Endodermal cell (in vitro differentiated cells): Measurements from ENCODE around the gene HIF1A. TPM values are rescaled to one million over a fixed set of nuclear protein-coding genes. Genes with fewer than 3 reads are reported as not detected.
A peak's percentile ranks its signal among the peaks of the same experiment; 100 is the strongest.

Experiments used
- DNase-seq: peaks from one replicate; pipeline ENCODE4 v3.0.0-alpha.2; 2017
- H3K27ac ChIP-seq: 2 replicates; pipeline ENCODE4 v1.5.1; 2013; ENCODE audit warnings: mild to moderate bottlenecking, low read depth, low read length, moderate library complexity
- H3K27me3 ChIP-seq: 2 replicates; pipeline ENCODE4 v1.6.1; 2013; ENCODE audit warnings: mild to moderate bottlenecking, low read length, moderate library complexity; ENCODE audit not compliant: insufficient read depth, control insufficient read depth, poor library complexity, severe bottlenecking
- H3K36me3 ChIP-seq: 2 replicates; pipeline ENCODE4 v1.7.0; 2013; ENCODE audit warnings: mild to moderate bottlenecking, low read length, moderate library complexity; ENCODE audit not compliant: control insufficient read depth, insufficient read depth
- H3K4me1 ChIP-seq: one replicate; pipeline ENCODE4 v1.7.0; 2013; ENCODE audit warnings: low read length; ENCODE audit not compliant: control insufficient read depth, insufficient read depth
- H3K4me3 ChIP-seq: 2 replicates; pipeline ENCODE4 v1.5.1; 2013; ENCODE audit warnings: mild to moderate bottlenecking, low read length, moderate library complexity
- H3K9ac ChIP-seq: 2 replicates; pipeline ENCODE4 v1.6.1; 2013; ENCODE audit warnings: mild to moderate bottlenecking, low read length, moderate library complexity; ENCODE audit not compliant: poor library complexity, severe bottlenecking; ENCODE audit errors: extremely low read depth
- H3K9me3 ChIP-seq: 2 replicates; pipeline ENCODE4 v1.6.1; 2013; ENCODE audit warnings: mild to moderate bottlenecking, low read length, moderate library complexity; ENCODE audit not compliant: control insufficient read depth
- H3K27ac Mint-ChIP-seq: 2 replicates; pipeline ENCODE4 v1.8.0; 2020; ENCODE audit warnings: mixed read lengths
- H3K27me3 Mint-ChIP-seq: 2 replicates; pipeline ENCODE4 v1.8.0; 2021; ENCODE audit warnings: mild to moderate bottlenecking, mixed read lengths; ENCODE audit not compliant: insufficient read depth
- H3K36me3 Mint-ChIP-seq: 2 replicates; pipeline ENCODE4 v1.8.0; 2020; ENCODE audit warnings: low read depth, mixed read lengths
- H3K4me1 Mint-ChIP-seq: 2 replicates; pipeline ENCODE4 v1.8.0; 2020; ENCODE audit warnings: mixed read lengths
- H3K4me3 Mint-ChIP-seq: 2 replicates; pipeline ENCODE4 v1.8.0; 2020; ENCODE audit warnings: mild to moderate bottlenecking, moderate library complexity, mixed read lengths
- H3K9me3 Mint-ChIP-seq: 2 replicates; pipeline ENCODE4 v1.8.0; 2020; ENCODE audit warnings: mild to moderate bottlenecking, mixed read lengths
- WGBS, 2 experiments: methylation state at CpG; one replicate each; pipeline versions ENCODE4 v1.1.5 to v1.1.7; 2013; ENCODE audit warnings: missing lambda C conversion rate in 2 of 2, mixed read lengths in 1 of 2; ENCODE audit not compliant: insufficient coverage in 1 of 2, insufficient read length in 1 of 2; 5-methylcytosine and 5-hydroxymethylcytosine counted together
- long read RNA-seq, 4 experiments: library from polyadenylated mRNA in 2 of 4; library from RNA in 1 of 4; library from capped mRNA in 1 of 4; stranded (forward) in 3 of 4; unstranded in 1 of 4; transcript quantifications; one replicate each; pipeline ENCODE4 v2.0.0, GENCODE V29; 2020 to 2021; ENCODE audit warnings: inconsistent platforms in 1 of 4
- polyA plus RNA-seq, 2 experiments: library from polyadenylated mRNA; stranded (reverse); fragments of 50-300 nt; gene quantifications; one replicate each; pipeline ENCODE4 v1.2.3, GENCODE V29; 2013
- total RNA-seq, 2 donors: library from RNA; stranded (reverse); fragmentation: NEBNext Ultra II Directional in 1 of 2; extraction: Animal tissue kit (Norgen Biotek cat#: 25700) in 1 of 2; gene quantifications; 2 replicates in 1 of 2; 3 replicates in 1 of 2; pipeline ENCODE4 v1.2.1, GENCODE V29; 2021
- TF ChIP-seq, protein P1 (sequence below): fragments of 200-600 bp; sonication (generic); conservative IDR thresholded peaks from 2 replicates; pipeline ENCODE4 v1.5.0; 2021; ENCODE audit warnings: antibody characterized with exemption, mild to moderate bottlenecking

Gene HIF1A
- 100 to 1,000 TPM; 201 to 227 TPM for total RNA-seq
- polyA plus RNA-seq (2013, experiment 1 of 2), result 166 TPM
- 178 TPM for polyA plus RNA-seq (2013, experiment 2 of 2)
- long read RNA-seq, experiment 1, transcript HIF1A-202 (15 exons, 3,919 nt), result major isoform, 23 of 97 reads
- long read RNA-seq, experiment 1, transcript HIF1A-203 (15 exons, 3,922 nt), result minor isoform, 5 of 97 reads
- long read RNA-seq, experiment 1, transcript HIF1A-209 (2 exons, 752 nt), result minor isoform, 6 of 97 reads
- long read RNA-seq, experiment 1, partial matches to known transcripts, result 47 of 97 reads
- long read RNA-seq, experiment 1, other reads (novel, unspliced or antisense), result 14 of 97 reads
- long read RNA-seq, experiment 2, transcript HIF1A-203 (15 exons, 3,922 nt), result minor isoform, 76 of 419 reads
- long read RNA-seq, experiment 2, transcript HIF1A-201 (14 exons, 3,555 nt), result minor isoform, 8 of 419 reads
- long read RNA-seq, experiment 2, transcript HIF1A-202 (15 exons, 3,919 nt), result major isoform, 271 of 419 reads
- long read RNA-seq, experiment 2, partial matches to known transcripts, result 46 of 419 reads
- long read RNA-seq, experiment 2, other reads (novel, unspliced or antisense), result 17 of 419 reads
- long read RNA-seq, experiment 3, transcript HIF1A-201 (14 exons, 3,555 nt), result minor isoform, 17 of 646 reads
- long read RNA-seq, experiment 3, transcript HIF1A-203 (15 exons, 3,922 nt), result minor isoform, 96 of 646 reads
- long read RNA-seq, experiment 3, transcript HIF1A-202 (15 exons, 3,919 nt), result major isoform, 315 of 646 reads
- long read RNA-seq, experiment 3, partial matches to known transcripts, result 191 of 646 reads
- long read RNA-seq, experiment 3, other reads (novel, unspliced or antisense), result 27 of 646 reads
- long read RNA-seq, experiment 4, transcript HIF1A-202 (15 exons, 3,919 nt), result major isoform, 8 of 37 reads
- long read RNA-seq, experiment 4, partial matches to known transcripts, result 22 of 37 reads
- long read RNA-seq, experiment 4, other reads (novel, unspliced or antisense), result 3 of 37 reads

DNA sequence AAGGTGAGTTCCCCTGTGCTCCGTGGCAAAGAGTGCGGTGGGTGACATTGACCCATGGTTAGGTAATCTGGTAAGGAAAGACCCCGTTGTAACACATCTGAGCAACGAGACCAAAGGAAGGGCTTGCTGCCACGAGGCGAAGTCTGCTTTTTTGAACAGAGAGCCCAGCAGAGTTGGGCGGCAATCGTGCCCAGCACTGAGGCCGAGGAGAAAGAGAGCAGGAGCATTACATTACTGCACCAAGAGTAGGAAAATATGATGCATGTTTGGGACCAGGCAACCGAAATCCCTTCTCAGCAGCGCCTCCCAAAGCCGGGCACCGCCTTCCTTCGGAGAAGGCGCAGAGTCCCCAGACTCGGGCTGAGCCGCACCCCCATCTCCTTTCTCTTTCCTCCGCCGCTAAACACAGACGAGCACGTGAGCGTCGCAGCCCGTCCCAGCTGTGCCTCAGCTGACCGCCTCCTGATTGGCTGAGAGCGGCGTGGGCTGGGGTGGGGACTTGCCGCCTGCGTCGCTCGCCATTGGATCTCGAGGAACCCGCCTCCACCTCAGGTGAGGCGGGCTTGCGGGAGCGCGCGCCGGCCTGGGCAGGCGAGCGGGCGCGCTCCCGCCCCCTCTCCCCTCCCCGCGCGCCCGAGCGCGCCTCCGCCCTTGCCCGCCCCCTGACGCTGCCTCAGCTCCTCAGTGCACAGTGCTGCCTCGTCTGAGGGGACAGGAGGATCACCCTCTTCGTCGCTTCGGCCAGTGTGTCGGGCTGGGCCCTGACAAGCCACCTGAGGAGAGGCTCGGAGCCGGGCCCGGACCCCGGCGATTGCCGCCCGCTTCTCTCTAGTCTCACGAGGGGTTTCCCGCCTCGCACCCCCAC lies at the start of gene HIF1A:
TSS of gene HIF1A (plus strand) at position 684 of the 865 bp plus-strand sequence. CDS start 292 bp downstream, outside the sequence.
- Mint-ChIP-seq H3K27ac (peak within 1 kb of the TSS; percentile 99), H3K9me3 (no peaks in the 10 kb centered on the region), H3K27me3 (no peaks in the 10 kb centered on the region), H3K36me3 (no peaks in the 10 kb centered on the region), H3K4me1 (peaks cover 46% of the 10 kb centered on the region), H3K4me3 (peak within 1 kb of the TSS; percentile 96)
- Histone ChIP-seq H3K4me1 (peaks cover 3% of the 10 kb centered on the region), H3K27me3 (no peaks in the 10 kb centered on the region), H3K9me3 (no peaks in the 10 kb centered on the region), H3K4me3 (peak within 1 kb of the TSS; percentile 97), H3K27ac (peak within 1 kb of the TSS; percentile 95), H3K9ac (peak within 1 kb of the TSS; percentile 86), H3K36me3 (no peaks in the 10 kb centered on the region)
- peak; percentile 99 for DNase-seq
- TF ChIP-seq, protein P1, sequence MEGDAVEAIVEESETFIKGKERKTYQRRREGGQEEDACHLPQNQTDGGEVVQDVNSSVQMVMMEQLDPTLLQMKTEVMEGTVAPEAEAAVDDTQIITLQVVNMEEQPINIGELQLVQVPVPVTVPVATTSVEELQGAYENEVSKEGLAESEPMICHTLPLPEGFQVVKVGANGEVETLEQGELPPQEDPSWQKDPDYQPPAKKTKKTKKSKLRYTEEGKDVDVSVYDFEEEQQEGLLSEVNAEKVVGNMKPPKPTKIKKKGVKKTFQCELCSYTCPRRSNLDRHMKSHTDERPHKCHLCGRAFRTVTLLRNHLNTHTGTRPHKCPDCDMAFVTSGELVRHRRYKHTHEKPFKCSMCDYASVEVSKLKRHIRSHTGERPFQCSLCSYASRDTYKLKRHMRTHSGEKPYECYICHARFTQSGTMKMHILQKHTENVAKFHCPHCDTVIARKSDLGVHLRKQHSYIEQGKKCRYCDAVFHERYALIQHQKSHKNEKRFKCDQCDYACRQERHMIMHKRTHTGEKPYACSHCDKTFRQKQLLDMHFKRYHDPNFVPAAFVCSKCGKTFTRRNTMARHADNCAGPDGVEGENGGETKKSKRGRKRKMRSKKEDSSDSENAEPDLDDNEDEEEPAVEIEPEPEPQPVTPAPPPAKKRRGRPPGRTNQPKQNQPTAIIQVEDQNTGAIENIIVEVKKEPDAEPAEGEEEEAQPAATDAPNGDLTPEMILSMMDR, result no peak
- WGBS, 2 experiments, result 1 to 2% methylated on average over 32 to 68 of the region's 68 CpGs

DNA sequence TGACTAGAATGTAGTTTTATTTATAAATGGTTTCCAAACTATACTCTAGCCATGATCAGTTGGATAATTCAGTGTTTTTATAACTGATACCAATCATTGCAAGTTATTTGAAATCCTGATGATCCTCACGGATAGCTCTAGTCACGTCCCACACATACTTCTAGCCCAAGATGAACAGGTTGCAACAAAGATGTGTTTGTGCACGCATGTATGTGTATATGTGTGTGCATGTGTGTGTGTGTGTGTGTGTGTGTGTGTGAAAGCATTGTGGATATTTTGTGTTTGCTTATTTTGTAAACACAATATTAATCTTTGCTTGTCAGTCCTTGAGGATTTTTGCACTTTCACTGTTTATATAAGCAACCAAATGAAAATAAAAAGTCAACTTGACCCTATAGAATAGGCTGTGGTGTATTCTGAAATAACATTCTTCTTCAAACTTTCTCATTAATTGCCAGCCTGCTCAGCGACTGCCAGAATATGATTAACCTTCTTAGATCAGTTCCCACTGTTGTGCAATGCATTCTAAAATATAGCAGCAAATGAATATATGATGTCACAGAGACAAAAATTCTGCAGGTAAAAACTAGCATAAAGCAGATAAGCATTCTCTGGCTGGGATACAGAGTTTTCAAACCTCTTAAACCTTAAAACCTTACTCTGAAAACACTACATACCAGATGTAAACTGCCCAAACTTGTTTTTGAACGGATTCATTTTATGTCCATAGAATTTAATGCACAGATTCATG lies 48.8 kb upstream of the HIF1A start:
- H3K4me3 Mint-ChIP-seq, result no peak overlapping the region
- H3K4me3 ChIP-seq, result no peak overlapping the region
- no peaks in the 10 kb centered on the region for H3K27me3 ChIP-seq
- WGBS, 2 experiments, result 96 to 100% methylated on average over 1 to 5 of the region's 5 CpGs
- H3K9me3 Mint-ChIP-seq, result no peaks in the 10 kb centered on the region
- H3K27ac ChIP-seq, result no peak overlapping the region
- H3K4me1 ChIP-seq, result no peaks in the 10 kb centered on the region
- no peaks in the 10 kb centered on the region for H3K27me3 Mint-ChIP-seq
- H3K9ac ChIP-seq, result no peak overlapping the region
- DNase-seq, result no peak
- H3K9me3 ChIP-seq, result no peaks in the 10 kb centered on the region
- TF ChIP-seq, protein P1, result no peak
- H3K27ac Mint-ChIP-seq, result no peak overlapping the region
- H3K36me3 ChIP-seq, result no peaks in the 10 kb centered on the region
- no peaks in the 10 kb centered on the region for H3K36me3 Mint-ChIP-seq
- H3K4me1 Mint-ChIP-seq, result no peaks in the 10 kb centered on the region
